HG03060 (cell line): ENCODE measurements around the gene IL2RG.

Experiments
- ATAC-seq: cut with Tn5 transposase; IDR thresholded peaks from one replicate; pipeline ENCODE4 v1.9.1; 2021; ENCODE audit warnings: low read depth, moderate number of reproducible peaks; ENCODE audit not compliant: unreplicated experiment

Gene IL2RG

GRCh38 chrX:71081330-71082123, 29.9 kb downstream of the IL2RG start:
- ATAC-seq = no peak

GRCh38 chrX:71070531-71070930, 40.8 kb downstream of the IL2RG start:
- no peak for ATAC-seq

GRCh38 chrX:71068044-71068918, 43.1 kb downstream of the IL2RG start, which contains the start of gene SNX12:
SNX12 (minus strand) TSS chrX:71068334; CDS start chrX:71068306, 28 bp downstream.
- peak; percentile 99 for ATAC-seq

GRCh38 chrX:71067712-71068043, 43.7 kb downstream of the IL2RG start:
- ATAC-seq = no peak

GRCh38 chrX:71067089-71067488, 44.3 kb downstream of the IL2RG start:
- ATAC-seq = no peak

GRCh38 chrX:71060127-71060526, 51.2 kb downstream of the IL2RG start:
- ATAC-seq = no peak

GRCh38 chrX:71057848-71058530, 53.4 kb downstream of the IL2RG start:
- no peak for ATAC-seq
